ENCODE measurements around the gene MAMDC2.

The MAMDC2 gene

DNA sequence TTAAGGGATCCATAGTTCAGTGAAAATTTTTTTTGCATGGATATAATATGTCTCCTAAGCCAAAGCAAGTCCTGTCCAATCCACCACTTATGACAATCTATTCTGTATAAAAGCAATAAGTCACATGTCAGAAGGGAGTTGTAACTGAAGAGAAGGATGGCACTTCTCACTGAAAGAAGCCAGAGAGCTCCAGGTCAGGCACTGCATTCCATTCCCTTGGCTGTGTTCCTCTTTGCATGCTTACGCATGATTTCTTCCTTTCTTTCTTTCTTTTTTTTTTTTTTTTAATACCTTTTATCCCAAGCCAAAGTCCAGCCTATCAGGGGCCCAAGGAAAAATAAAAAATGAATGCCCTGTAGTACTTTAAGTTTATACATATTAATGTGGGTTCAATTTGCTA, 39.8 kb downstream of the MAMDC2 start:
- no peaks in the 10 kb centered on the region for H3K36me3 ChIP-seq (ENCODE audit: control insufficient read depth, insufficient read depth, low read length)
- no peak overlapping the region for H3K27ac ChIP-seq (ENCODE audit: low read length)
- no peaks in the 10 kb centered on the region for H3K27me3 ChIP-seq (ENCODE audit: control insufficient read depth, insufficient read depth, low read length)
- no peaks in the 10 kb centered on the region for H3K9me3 ChIP-seq (ENCODE audit: control insufficient read depth, insufficient read depth, low read length)
- H3K4me3 ChIP-seq (ENCODE audit: low read length), result no peak overlapping the region
- no CpG with 5 or more reads among the region's 1 CpG for WGBS (ENCODE audit: insufficient coverage, insufficient read length)
- H3K4me1 ChIP-seq (ENCODE audit: control insufficient read depth, insufficient read depth, low read length), result peaks cover 2% of the 10 kb centered on the region; the same call in 1 of the 2 replicates
- no peak for DNase-seq (ENCODE audit: low read depth, low spot score)

DNA sequence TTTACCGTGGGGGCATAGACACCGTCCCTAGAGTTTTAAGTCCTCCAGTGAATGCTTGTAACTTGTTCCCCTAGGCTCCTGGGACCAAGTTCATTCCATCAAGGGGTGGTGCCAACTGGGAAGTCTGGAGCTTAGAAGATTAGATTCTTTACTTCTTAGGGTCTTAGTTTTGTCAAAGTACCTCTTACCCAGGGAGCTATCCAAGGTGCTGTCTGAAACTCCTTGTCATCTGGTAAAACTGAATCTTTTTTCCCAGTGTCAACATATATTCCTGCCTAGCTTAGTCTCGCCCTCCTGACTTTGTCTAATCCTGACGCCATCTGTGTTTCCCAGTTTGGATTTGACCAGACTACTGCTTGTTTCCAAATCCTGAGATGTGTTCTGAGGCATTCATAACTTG, 41.6 kb downstream of the MAMDC2 start:
- WGBS (ENCODE audit: insufficient coverage, insufficient read length), result no CpG with 5 or more reads among the region's 4 CpGs
- H3K4me1 ChIP-seq (ENCODE audit: control insufficient read depth, insufficient read depth, low read length), result no peaks in the 10 kb centered on the region
- DNase-seq (ENCODE audit: low read depth, low spot score), result peak; percentile 16
- no peaks in the 10 kb centered on the region for H3K27me3 ChIP-seq (ENCODE audit: control insufficient read depth, insufficient read depth, low read length)
- H3K4me3 ChIP-seq (ENCODE audit: low read length), result no peak overlapping the region
- no peaks in the 10 kb centered on the region for H3K9me3 ChIP-seq (ENCODE audit: control insufficient read depth, insufficient read depth, low read length)
- H3K36me3 ChIP-seq (ENCODE audit: control insufficient read depth, insufficient read depth, low read length), result no peaks in the 10 kb centered on the region
- no peak overlapping the region for H3K27ac ChIP-seq (ENCODE audit: low read length)

- Histone ChIP-seq H3K9me3 (ENCODE audit: control insufficient read depth, insufficient read depth, low read length) (no peaks in the 10 kb centered on the region), H3K27me3 (ENCODE audit: control insufficient read depth, insufficient read depth, low read length) (no peaks in the 10 kb centered on the region), H3K36me3 (ENCODE audit: control insufficient read depth, insufficient read depth, low read length) (no peaks in the 10 kb centered on the region), H3K4me3 (ENCODE audit: low read length) (no peak overlapping the region), H3K4me1 (ENCODE audit: control insufficient read depth, insufficient read depth, low read length) (no peaks in the 10 kb centered on the region), H3K27ac (ENCODE audit: low read length) (no peak overlapping the region)
- no peak for DNase-seq (ENCODE audit: low read depth, low spot score)
- no CpG with 5 or more reads among the region's 2 CpGs for WGBS (ENCODE audit: insufficient coverage, insufficient read length)
Observed at GRCh38 chr9:70091103-70091502, 47.5 kb downstream of the MAMDC2 start.

DNA sequence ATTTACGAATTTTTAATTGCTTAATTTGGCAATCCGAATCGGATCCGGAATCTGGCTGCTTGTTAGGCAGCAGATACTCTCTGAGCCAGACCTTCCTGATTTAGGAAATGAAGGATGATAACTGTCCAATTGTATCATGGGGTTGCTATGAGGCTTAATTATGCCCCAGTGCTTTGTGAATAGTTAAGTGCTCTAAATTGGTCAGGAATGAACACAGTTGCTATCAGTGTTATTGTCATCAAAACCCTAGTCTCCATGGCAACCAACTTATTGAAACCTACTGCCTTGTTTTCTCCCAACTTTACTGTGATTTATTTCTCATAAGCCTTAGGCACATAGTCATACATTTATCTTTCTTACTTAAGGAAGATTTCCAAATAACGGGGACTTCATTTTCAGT, 47.9 kb downstream of the MAMDC2 start:
- DNase-seq (ENCODE audit: low read depth, low spot score), result no peak
- H3K27ac ChIP-seq (ENCODE audit: low read length), result no peak overlapping the region
- H3K9me3 ChIP-seq (ENCODE audit: control insufficient read depth, insufficient read depth, low read length), result no peaks in the 10 kb centered on the region
- no CpG with 5 or more reads among the region's 5 CpGs for WGBS (ENCODE audit: insufficient coverage, insufficient read length)
- no peaks in the 10 kb centered on the region for H3K4me1 ChIP-seq (ENCODE audit: control insufficient read depth, insufficient read depth, low read length)
- no peaks in the 10 kb centered on the region for H3K27me3 ChIP-seq (ENCODE audit: control insufficient read depth, insufficient read depth, low read length)
- no peak overlapping the region for H3K4me3 ChIP-seq (ENCODE audit: low read length)
- no peaks in the 10 kb centered on the region for H3K36me3 ChIP-seq (ENCODE audit: control insufficient read depth, insufficient read depth, low read length)

- DNase-seq (ENCODE audit: low read depth, low spot score), result no peak
- no peaks in the 10 kb centered on the region for H3K9me3 ChIP-seq (ENCODE audit: control insufficient read depth, insufficient read depth, low read length)
- no peak overlapping the region for H3K27ac ChIP-seq (ENCODE audit: low read length)
- H3K27me3 ChIP-seq (ENCODE audit: control insufficient read depth, insufficient read depth, low read length), result no peaks in the 10 kb centered on the region
- H3K36me3 ChIP-seq (ENCODE audit: control insufficient read depth, insufficient read depth, low read length), result no peaks in the 10 kb centered on the region
- no peaks in the 10 kb centered on the region for H3K4me1 ChIP-seq (ENCODE audit: control insufficient read depth, insufficient read depth, low read length)
- H3K4me3 ChIP-seq (ENCODE audit: low read length), result no peak overlapping the region
- WGBS (ENCODE audit: insufficient coverage, insufficient read length), result no CpG with 5 or more reads among the region's 2 CpGs
Observed at GRCh38 chr9:70092190-70092589, 48.5 kb downstream of the MAMDC2 start.

DNA sequence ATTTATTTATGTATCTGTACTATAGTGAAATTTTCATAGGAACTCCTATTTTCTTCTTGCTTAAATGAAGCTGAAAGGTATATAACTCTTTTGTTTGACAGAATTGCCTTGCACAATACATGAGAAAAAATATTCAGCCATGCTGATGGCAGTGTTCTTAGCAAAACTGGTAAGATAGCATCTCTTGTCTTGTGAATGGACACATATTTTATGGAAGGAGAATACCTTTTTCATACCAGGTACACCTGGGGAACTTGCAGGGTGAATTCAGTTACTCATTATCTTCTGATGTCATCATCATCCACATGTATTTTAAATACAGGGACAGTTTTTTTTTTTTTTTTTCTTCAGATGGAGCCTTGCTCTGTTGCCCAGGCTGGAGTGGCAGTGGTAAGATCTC, 49.4 kb downstream of the MAMDC2 start:
- H3K9me3 ChIP-seq (ENCODE audit: control insufficient read depth, insufficient read depth, low read length), result no peaks in the 10 kb centered on the region
- no peaks in the 10 kb centered on the region for H3K4me1 ChIP-seq (ENCODE audit: control insufficient read depth, insufficient read depth, low read length)
- H3K4me3 ChIP-seq (ENCODE audit: low read length), result no peak overlapping the region
- H3K27me3 ChIP-seq (ENCODE audit: control insufficient read depth, insufficient read depth, low read length), result no peaks in the 10 kb centered on the region
- H3K36me3 ChIP-seq (ENCODE audit: control insufficient read depth, insufficient read depth, low read length), result no peaks in the 10 kb centered on the region
- no peak overlapping the region for H3K27ac ChIP-seq (ENCODE audit: low read length)
- no peak for DNase-seq (ENCODE audit: low read depth, low spot score)

DNA sequence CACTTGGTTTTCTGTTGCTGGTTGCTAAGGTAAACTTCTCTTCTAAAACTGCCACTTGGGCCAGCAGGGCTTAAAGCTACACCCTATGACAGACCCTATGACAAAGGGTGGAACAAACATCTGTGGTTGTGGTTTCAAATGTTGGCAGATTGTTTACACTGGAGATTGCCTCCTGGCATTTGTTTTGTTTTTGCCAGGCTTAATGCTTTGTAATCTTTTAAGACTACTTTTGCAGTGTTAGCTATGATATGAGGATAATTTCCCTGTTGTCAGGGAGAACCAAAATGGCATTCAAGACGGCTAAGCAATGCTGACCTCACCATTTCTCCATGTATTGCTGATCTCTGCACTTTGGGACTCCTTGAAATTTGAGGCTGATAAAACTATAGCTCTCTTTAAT, 50.3 kb downstream of the MAMDC2 start:
- no peaks in the 10 kb centered on the region for H3K36me3 ChIP-seq (ENCODE audit: control insufficient read depth, insufficient read depth, low read length)
- DNase-seq (ENCODE audit: low read depth, low spot score), result no peak
- no peak overlapping the region for H3K27ac ChIP-seq (ENCODE audit: low read length)
- no peaks in the 10 kb centered on the region for H3K4me1 ChIP-seq (ENCODE audit: control insufficient read depth, insufficient read depth, low read length)
- no CpG with 5 or more reads among the region's 1 CpG for WGBS (ENCODE audit: insufficient coverage, insufficient read length)
- no peaks in the 10 kb centered on the region for H3K27me3 ChIP-seq (ENCODE audit: control insufficient read depth, insufficient read depth, low read length)
- no peaks in the 10 kb centered on the region for H3K9me3 ChIP-seq (ENCODE audit: control insufficient read depth, insufficient read depth, low read length)
- no peak overlapping the region for H3K4me3 ChIP-seq (ENCODE audit: low read length)

DNA sequence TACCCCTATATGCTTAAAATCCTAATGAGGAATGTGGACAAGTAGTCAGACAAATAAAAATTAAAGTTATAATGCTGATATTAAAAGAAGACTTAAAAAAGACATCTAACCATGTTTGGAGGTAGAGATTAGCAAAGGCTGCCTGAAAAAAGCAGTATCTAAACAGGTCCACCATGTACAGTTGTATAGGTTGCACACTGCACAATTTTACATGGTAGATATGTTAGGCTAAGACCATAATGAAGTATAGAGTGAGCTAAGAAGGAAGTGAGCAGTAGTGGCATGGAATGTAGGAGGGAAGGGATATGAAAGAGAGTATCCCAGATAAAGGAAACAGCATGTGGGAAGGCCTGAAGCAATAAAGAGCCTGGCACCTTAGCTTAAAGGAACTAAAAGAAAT, 51.1 kb downstream of the MAMDC2 start:
- no peaks in the 10 kb centered on the region for H3K9me3 ChIP-seq (ENCODE audit: control insufficient read depth, insufficient read depth, low read length)

DNA sequence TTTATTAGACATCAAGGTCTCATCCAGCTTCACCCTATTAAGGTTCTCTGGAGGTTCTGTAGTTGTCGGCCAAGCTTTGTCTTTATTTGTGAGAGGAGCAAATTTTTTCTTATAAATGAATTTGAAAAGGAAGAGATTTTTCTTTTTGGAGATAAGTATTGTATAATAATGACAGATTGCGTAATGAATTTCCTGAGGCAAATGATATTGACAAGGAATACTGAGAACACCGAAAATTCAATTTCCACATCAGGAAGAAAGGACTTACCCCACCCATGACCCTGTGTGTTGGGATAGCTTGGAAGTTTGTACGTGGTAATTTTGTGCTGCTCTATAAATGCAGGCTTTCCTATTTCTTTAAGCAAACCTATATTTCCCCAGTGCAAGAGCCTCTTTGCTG, 53.5 kb downstream of the MAMDC2 start:
- Histone ChIP-seq H3K27me3 (ENCODE audit: control insufficient read depth, insufficient read depth, low read length) (no peaks in the 10 kb centered on the region), H3K36me3 (ENCODE audit: control insufficient read depth, insufficient read depth, low read length) (no peaks in the 10 kb centered on the region), H3K4me1 (ENCODE audit: control insufficient read depth, insufficient read depth, low read length) (peaks cover 3% of the 10 kb centered on the region; the same call in 1 of the 2 replicates), H3K27ac (ENCODE audit: low read length) (no peak overlapping the region), H3K4me3 (ENCODE audit: low read length) (no peak overlapping the region), H3K9me3 (ENCODE audit: control insufficient read depth, insufficient read depth, low read length) (no peaks in the 10 kb centered on the region)
- DNase-seq (ENCODE audit: low read depth, low spot score), result no peak
- WGBS (ENCODE audit: insufficient coverage, insufficient read length), result no CpG with 5 or more reads among the region's 4 CpGs

More for the DNA sequence above, 51.1 kb downstream of the MAMDC2 start:
- Histone ChIP-seq H3K27me3 (ENCODE audit: control insufficient read depth, insufficient read depth, low read length) (no peaks in the 10 kb centered on the region), H3K4me3 (ENCODE audit: low read length) (no peak overlapping the region), H3K4me1 (ENCODE audit: control insufficient read depth, insufficient read depth, low read length) (no peaks in the 10 kb centered on the region), H3K36me3 (ENCODE audit: control insufficient read depth, insufficient read depth, low read length) (no peaks in the 10 kb centered on the region), H3K27ac (ENCODE audit: low read length) (no peak overlapping the region)
- no peak for DNase-seq (ENCODE audit: low read depth, low spot score)

GRCh38 chr9:70100362-70100761, 56.7 kb downstream of the MAMDC2 start:
- no CpG with 5 or more reads among the region's 4 CpGs for WGBS (ENCODE audit: insufficient coverage, insufficient read length)
- DNase-seq (ENCODE audit: low read depth, low spot score), result no peak
- H3K36me3 ChIP-seq (ENCODE audit: control insufficient read depth, insufficient read depth, low read length), result no peaks in the 10 kb centered on the region
- no peaks in the 10 kb centered on the region for H3K9me3 ChIP-seq (ENCODE audit: control insufficient read depth, insufficient read depth, low read length)
- no peaks in the 10 kb centered on the region for H3K27me3 ChIP-seq (ENCODE audit: control insufficient read depth, insufficient read depth, low read length)
- peaks cover 3% of the 10 kb centered on the region; the same call in 1 of the 2 replicates for H3K4me1 ChIP-seq (ENCODE audit: control insufficient read depth, insufficient read depth, low read length)
- no peak overlapping the region for H3K27ac ChIP-seq (ENCODE audit: low read length)
- H3K4me3 ChIP-seq (ENCODE audit: low read length), result no peak overlapping the region

DNA sequence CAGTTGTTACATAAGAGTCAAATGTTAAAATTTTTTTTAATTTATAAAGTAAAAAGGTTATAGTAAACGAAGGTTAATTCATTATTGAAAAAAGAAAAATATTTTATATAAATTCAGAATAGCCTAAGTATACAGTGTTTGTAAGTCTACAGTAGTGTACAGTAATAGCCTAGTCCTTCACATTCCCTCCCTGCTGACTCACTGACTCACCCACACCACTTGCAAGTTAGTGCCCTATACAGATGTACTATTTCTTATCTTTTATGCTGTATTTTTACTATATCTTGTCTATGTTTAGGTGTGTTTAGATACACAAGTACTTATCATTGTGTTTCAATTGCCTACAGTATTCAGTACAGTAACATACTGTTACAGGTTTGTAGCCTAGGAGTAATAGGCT, 57.6 kb downstream of the MAMDC2 start:
- Histone ChIP-seq H3K27ac (ENCODE audit: low read length) (no peak overlapping the region), H3K27me3 (ENCODE audit: control insufficient read depth, insufficient read depth, low read length) (no peaks in the 10 kb centered on the region), H3K36me3 (ENCODE audit: control insufficient read depth, insufficient read depth, low read length) (no peaks in the 10 kb centered on the region), H3K9me3 (ENCODE audit: control insufficient read depth, insufficient read depth, low read length) (no peaks in the 10 kb centered on the region), H3K4me3 (ENCODE audit: low read length) (no peak overlapping the region), H3K4me1 (ENCODE audit: control insufficient read depth, insufficient read depth, low read length) (peaks cover 3% of the 10 kb centered on the region; the same call in 1 of the 2 replicates)
- WGBS (ENCODE audit: insufficient coverage, insufficient read length), result no CpG with 5 or more reads among the region's 1 CpG
- no peak for DNase-seq (ENCODE audit: low read depth, low spot score)
